Suprapubic skin (tissue), 2 donors: ENCODE measurements around the gene NSMCE1.

Experiments used
- EP300 ChIP-seq: sonication (generic); formaldehyde crosslinking; IDR thresholded peaks from one replicate; pipeline ENCODE4 v1.6.1; 2017; ENCODE audit warnings: antibody characterized with exemption
- POLR2A ChIP-seq, 2 donors: fragments of 450-650 bp; IDR thresholded peaks; one replicate each; pipeline ENCODE4 v1.6.1; 2017; ENCODE audit warnings: antibody characterized with exemption in 2 of 2, mild to moderate bottlenecking in 2 of 2, moderate library complexity in 2 of 2

GRCh38 chr16:27199235-27199586 is 69.4 kb downstream of the NSMCE1 start:
- TF ChIP-seq POLR2A (IDR thresholded peaks at IDR 0.05) (no peak), EP300 (no peak)
